SK-N-SH (cell line): ENCODE data around the gene GHRH.
A peak's percentile ranks its signal among the peaks of the same experiment; 100 is the strongest.

Experiments used
- CHD2 ChIP-seq: fragments of 150-350 bp; IDR thresholded peaks from 2 replicates; pipeline ENCODE4 v1.6.1; 2018; ENCODE audit warnings: low read length; ENCODE audit not compliant: partially characterized antibody
- CTCF ChIP-seq: fragments of 200-600 bp; sonication (generic); IDR thresholded peaks from 2 replicates; pipeline ENCODE4 v1.6.1; 2017; ENCODE audit warnings: antibody characterized with exemption, mild to moderate bottlenecking, moderate library complexity
- EZH2phosphoT487 ChIP-seq: fragments of 200-600 bp; sonication (generic); IDR thresholded peaks from 2 replicates; pipeline ENCODE4 v1.6.1; 2017; ENCODE audit warnings: low read depth, mixed run types, mild to moderate bottlenecking, antibody characterized with exemption, moderate library complexity, borderline replicate concordance
- IRF3 ChIP-seq: fragments of 150-350 bp; IDR thresholded peaks from 2 replicates; pipeline ENCODE4 v1.6.1; 2016; ENCODE audit warnings: mild to moderate bottlenecking, low read depth, low read length
- POLR2AphosphoS5 ChIP-seq: IDR thresholded peaks from 2 replicates; pipeline ENCODE4 v1.6.1; 2012; ENCODE audit warnings: low read depth, low read length
- RCOR1 ChIP-seq: fragments of 150-350 bp; IDR thresholded peaks from 2 replicates; pipeline ENCODE4 v1.6.1; 2017; ENCODE audit warnings: antibody characterized with exemption, low read length
- REST ChIP-seq: IDR thresholded peaks from 2 replicates; pipeline ENCODE4 v1.6.1; 2012; ENCODE audit warnings: mild to moderate bottlenecking, low read depth, low read length, moderate library complexity
- RFX5 ChIP-seq: IDR thresholded peaks from 2 replicates; pipeline ENCODE4 v1.6.1; 2012; ENCODE audit warnings: mild to moderate bottlenecking, improper control_type of control experiment, low read length
- SMC3 ChIP-seq: IDR thresholded peaks from 2 replicates; pipeline ENCODE4 v1.6.1; 2012; ENCODE audit warnings: low read depth, low read length, improper control_type of control experiment
- TAF1 ChIP-seq: IDR thresholded peaks from 2 replicates; pipeline ENCODE4 v1.6.1; 2012; ENCODE audit warnings: low read depth, mild to moderate bottlenecking, low read length, moderate library complexity, borderline replicate concordance
- USF1 ChIP-seq: IDR thresholded peaks from 2 replicates; pipeline ENCODE4 v1.4.0; 2012; ENCODE audit warnings: low read depth, borderline replicate concordance
- USF2 ChIP-seq: fragments of 150-350 bp; IDR thresholded peaks from 2 replicates; pipeline ENCODE4 v1.6.1; 2017; ENCODE audit warnings: antibody characterized with exemption, low read length, low read depth, borderline replicate concordance

- TF ChIP-seq IRF3, result no peak
- no peak for TF ChIP-seq CHD2
- no peak for TF ChIP-seq CTCF
- TF ChIP-seq SMC3, result no peak
- TF ChIP-seq EZH2phosphoT487, result no peak
- peak; percentile 13; the same call in 1 of the 2 replicates for TF ChIP-seq TAF1
- no peak for TF ChIP-seq USF2
- TF ChIP-seq REST, result no peak
- no peak for TF ChIP-seq RFX5
- peak; percentile 21; the same call in 1 of the 2 replicates for TF ChIP-seq USF1
- TF ChIP-seq POLR2AphosphoS5, result peak; percentile 81; the same call in 1 of the 2 replicates
- TF ChIP-seq RCOR1, result no peak
These were observed 33.4 kb upstream of the GHRH start for GRCh38 chr20:37295001-37295400.
